Astrocyte of the cerebellum (primary cell): ENCODE measurements around the gene SLC2A11.

Source experiments
- DNase-seq: peaks from one replicate; pipeline ENCODE4 v3.0.0-alpha.2; 2011; ENCODE audit warnings: low read depth
- H3K4me3 ChIP-seq: 2 replicates; pipeline ENCODE4 v1.5.1; 2011; ENCODE audit warnings: mild to moderate bottlenecking, low read depth, low read length, moderate library complexity
- in situ Hi-C: cut with HindIII; loops from 2 replicates; pipeline ENCODE4 v1.10.0; 2017; ENCODE audit warnings: low sequenced_read_pairs
- TF ChIP-seq, protein P1 (sequence below): IDR thresholded peaks from 2 replicates; pipeline ENCODE4 v1.5.1; 2012; ENCODE audit warnings: low read length, low read depth, moderate library complexity, mild to moderate bottlenecking; ENCODE audit errors: missing control alignments

The SLC2A11 gene

GRCh38 chr22:23841736-23842445, 15.8 kb upstream of the SLC2A11 start:
- H3K4me3 ChIP-seq: no peak overlapping the region
- no peak for DNase-seq
- TF ChIP-seq, protein P1, sequence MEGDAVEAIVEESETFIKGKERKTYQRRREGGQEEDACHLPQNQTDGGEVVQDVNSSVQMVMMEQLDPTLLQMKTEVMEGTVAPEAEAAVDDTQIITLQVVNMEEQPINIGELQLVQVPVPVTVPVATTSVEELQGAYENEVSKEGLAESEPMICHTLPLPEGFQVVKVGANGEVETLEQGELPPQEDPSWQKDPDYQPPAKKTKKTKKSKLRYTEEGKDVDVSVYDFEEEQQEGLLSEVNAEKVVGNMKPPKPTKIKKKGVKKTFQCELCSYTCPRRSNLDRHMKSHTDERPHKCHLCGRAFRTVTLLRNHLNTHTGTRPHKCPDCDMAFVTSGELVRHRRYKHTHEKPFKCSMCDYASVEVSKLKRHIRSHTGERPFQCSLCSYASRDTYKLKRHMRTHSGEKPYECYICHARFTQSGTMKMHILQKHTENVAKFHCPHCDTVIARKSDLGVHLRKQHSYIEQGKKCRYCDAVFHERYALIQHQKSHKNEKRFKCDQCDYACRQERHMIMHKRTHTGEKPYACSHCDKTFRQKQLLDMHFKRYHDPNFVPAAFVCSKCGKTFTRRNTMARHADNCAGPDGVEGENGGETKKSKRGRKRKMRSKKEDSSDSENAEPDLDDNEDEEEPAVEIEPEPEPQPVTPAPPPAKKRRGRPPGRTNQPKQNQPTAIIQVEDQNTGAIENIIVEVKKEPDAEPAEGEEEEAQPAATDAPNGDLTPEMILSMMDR: no peak
- in situ Hi-C loops: no loop called here

DNA sequence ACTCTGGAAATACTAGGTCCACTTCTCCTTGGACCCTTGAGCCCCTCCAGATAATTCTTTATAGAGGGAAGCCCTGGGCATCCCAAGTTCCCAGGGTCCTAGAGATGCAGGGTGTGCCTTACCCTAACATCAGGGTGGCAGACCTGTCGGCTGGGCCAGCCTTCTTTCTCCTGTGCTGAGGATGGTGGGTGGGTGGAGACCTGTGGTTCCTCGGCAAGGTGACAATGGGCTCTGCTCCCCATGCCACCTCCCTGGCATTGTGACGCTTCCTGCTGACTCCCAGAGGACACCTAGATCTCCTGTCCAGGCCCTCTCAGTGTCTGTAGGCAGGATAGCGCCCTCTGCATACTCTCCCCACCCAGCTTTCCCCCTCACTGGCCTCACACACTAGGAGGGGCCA, 15.1 kb upstream of the SLC2A11 start:
- in situ Hi-C loops: no loop called here
- no peak for DNase-seq

GRCh38 chr22:23844739-23845202, 12.9 kb upstream of the SLC2A11 start:
- no peak overlapping the region for H3K4me3 ChIP-seq
- TF ChIP-seq, protein P1: no peak
- in situ Hi-C loops: no loop called here
- no peak for DNase-seq

More for the DNA sequence above, 15.1 kb upstream of the SLC2A11 start:
- H3K4me3 ChIP-seq: no peak overlapping the region
- TF ChIP-seq, protein P1: no peak

DNA sequence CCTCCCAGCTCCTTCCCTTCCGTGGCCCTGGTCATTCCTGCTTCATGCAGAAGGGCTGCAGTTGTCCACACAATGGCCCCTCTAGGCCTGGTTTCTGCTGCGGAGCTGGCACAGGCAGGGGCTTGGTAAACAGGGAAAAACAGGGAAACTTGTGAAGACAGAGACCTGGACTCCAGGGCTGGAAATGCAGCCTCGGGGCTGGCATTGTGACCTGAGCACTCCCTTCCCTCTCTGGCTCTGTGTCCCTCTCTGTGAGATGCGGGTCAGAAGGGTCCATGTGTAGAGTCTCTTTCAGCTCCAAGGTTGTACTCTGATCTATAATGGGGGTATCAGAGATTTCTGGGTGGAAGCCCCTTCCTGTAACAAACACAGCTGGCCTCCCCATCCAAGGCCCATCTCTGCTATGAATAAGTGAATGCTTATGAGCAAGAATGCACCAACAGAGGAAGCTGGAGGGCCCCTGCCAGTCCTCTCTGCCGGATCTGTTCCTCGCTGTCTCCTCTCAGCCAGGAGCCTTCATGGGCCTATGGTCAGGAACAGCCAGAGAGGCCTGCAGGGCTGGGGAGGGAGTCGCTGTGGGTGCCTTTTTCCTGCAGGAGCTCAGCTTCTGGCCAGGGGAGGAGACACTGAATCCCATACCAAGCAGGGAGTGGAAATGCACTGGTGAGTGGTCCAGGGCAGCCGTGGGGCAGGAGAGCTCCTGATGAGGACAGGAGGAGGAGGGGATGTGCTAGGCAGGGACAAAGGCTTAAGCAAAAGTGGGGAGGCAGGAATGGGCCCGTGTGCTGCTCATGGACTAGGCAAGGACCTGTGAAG, 12.2 kb upstream of the SLC2A11 start:
- DNase-seq: no peak
- in situ Hi-C loops: no loop called here
- H3K4me3 ChIP-seq: no peak overlapping the region
- TF ChIP-seq, protein P1: no peak

DNA sequence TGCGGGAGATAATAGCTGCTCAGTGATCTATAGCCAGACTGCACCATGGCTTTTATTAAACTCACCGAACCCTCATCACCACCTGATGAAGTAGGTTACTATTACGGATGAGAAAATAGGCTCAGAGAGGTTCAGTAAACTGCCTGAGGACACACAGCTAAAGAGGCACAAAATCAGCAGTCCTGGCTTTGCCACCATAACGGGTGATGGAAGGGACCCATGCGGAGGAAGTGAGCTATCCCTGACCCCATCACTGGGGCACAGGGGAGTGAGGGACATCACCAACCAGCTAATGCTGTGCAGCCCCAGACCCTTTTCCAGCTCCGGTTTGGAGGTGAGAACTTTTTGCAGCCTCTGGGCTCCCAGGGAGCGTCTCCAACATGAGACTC, 11.6 kb upstream of the SLC2A11 start:
- in situ Hi-C loops: no loop called here
- TF ChIP-seq, protein P1: no peak
- no peak overlapping the region for H3K4me3 ChIP-seq
- no peak for DNase-seq

- TF ChIP-seq, protein P1: no peak
- in situ Hi-C loops: no loop called here
- DNase-seq: no peak
- H3K4me3 ChIP-seq: no peak overlapping the region
Measured at GRCh38 chr22:23847310-23847920, 10.3 kb upstream of the SLC2A11 start.
